ENCODE results near the gene USP38.
"Not testable (repeated sequence)": the region's sequence is repeated elsewhere in the genome, so short reads cannot be mapped to it uniquely, and the experiment has no call there.

- TF ChIP-seq FOXM1 (IDR thresholded peaks at IDR 0.05; ENCODE audit: borderline replicate concordance); HDGF (IDR thresholded peaks at IDR 0.05; ENCODE audit: borderline replicate concordance); BHLHE40 (IDR thresholded peaks at IDR 0.05; ENCODE audit: borderline replicate concordance); FOXK2 (IDR thresholded peaks at IDR 0.05); SUZ12 (IDR thresholded peaks at IDR 0.05); NFRKB (IDR thresholded peaks at IDR 0.05); ARNT (IDR thresholded peaks at IDR 0.05): not testable (repeated sequence)
Measured at GRCh38 chr4:143166722-143167121, 18.0 kb upstream of the USP38 start.
